ENCODE data around the gene ARHGEF28.

GRCh38 chr5:73820326-73820725 is 194.3 kb downstream of the ARHGEF28 start:
- TF ChIP-seq CTCF (IDR thresholded peaks at IDR 0.05) (no peak), EZH2 (IDR thresholded peaks at IDR 0.05) (no peak), EZH2phosphoT487 (IDR thresholded peaks at IDR 0.05) (no peak)
